Loucy (cell line): ENCODE data around the gene BTNL9.

Experiments used
- CTCF ChIP-seq: fragments of 200-600 bp; sonication (generic); conservative IDR thresholded peaks from 2 replicates; pipeline ENCODE4 v1.5.1; 2014; ENCODE audit warnings: mild to moderate bottlenecking, antibody characterized with exemption, low read length
- EZH2phosphoT487 ChIP-seq: fragments of 200-600 bp; IDR thresholded peaks from 2 replicates; pipeline ENCODE4 v1.6.1; 2018; ENCODE audit warnings: antibody characterized with exemption, mild to moderate bottlenecking, moderate library complexity, borderline replicate concordance

- TF ChIP-seq CTCF (no peak), EZH2phosphoT487 (no peak)
Observed at GRCh38 chr5:181001947-181002346, 38.1 kb upstream of the BTNL9 start.
